ENCODE data around the gene MYH14.

- TF ChIP-seq GATA3 (IDR thresholded peaks at IDR 0.05; ENCODE audit: low read depth, low read length) (no peak), GATA2 (IDR thresholded peaks at IDR 0.05; ENCODE audit: low read depth, low read length) (no peak)
These were observed 129.0 kb downstream of the MYH14 start for GRCh38 chr19:50332244-50333038.

Measured in SH-SY5Y (cell line).